GM21717 (cell line): ENCODE results near the gene IKZF1.

ENCODE experiments used
- ATAC-seq: cut with Tn5 transposase; IDR thresholded peaks from one replicate; pipeline ENCODE4 v1.9.1; 2021; ENCODE audit warnings: mild to moderate bottlenecking, moderate library complexity; ENCODE audit not compliant: unreplicated experiment

IKZF1 gene

DNA sequence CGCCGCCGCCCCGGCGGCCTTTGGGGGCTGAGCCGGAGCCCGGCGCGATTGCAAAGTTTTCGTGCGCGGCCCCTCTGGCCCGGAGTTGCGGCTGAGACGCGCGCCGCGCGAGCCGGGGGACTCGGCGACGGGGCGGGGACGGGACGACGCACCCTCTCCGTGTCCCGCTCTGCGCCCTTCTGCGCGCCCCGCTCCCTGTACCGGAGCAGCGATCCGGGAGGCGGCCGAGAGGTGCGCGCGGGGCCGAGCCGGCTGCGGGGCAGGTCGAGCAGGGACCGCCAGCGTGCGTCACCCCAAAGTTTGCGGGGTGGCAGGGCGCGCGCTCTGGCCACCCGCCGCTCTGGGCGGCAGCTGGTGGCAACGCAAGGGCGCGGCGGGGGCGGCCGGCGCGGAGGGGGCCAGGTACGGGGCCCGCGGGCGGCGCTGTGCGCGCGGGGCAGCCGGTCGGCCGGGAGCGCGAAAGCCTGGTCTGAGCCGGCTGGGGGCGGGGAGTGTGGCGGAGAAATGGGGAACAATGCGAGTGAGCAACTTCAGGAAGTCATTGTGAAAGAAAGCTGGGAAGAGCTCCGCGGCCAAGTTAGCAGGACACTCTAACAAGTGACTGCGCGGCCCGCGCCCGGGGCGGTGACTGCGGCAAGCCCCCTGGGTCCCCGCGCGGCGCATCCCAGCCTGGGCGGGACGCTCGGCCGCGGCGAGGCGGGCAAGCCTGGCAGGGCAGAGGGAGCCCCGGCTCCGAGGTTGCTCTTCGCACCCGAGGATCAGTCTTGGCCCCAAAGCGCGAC lies at the start of gene IKZF1:
Gene IKZF1 (plus strand): TSS at position 588 of the 782 bp plus-strand sequence. CDS start 14,346 bp downstream, outside the sequence.
- ATAC-seq, result peak; percentile 32

DNA sequence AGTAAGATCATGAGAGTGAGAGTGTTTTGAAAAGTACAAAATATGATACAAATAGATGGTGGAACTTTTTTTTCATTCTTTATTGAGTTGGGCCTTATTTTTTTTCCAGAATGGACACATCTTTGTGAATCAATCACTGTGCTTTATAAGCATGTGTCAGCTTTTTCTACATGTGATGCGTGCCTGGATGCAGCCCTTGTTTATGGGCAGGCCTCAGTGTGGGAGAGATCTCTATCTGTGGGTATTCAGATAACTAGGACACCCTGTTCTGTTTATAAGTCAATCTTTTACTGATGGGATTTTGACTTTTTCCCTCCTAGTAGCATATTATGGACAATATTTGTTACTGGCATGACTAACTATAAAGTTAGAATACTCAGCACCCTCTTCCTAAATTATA lies 42.9 kb upstream of the IKZF1 start:
- no peak for ATAC-seq

DNA sequence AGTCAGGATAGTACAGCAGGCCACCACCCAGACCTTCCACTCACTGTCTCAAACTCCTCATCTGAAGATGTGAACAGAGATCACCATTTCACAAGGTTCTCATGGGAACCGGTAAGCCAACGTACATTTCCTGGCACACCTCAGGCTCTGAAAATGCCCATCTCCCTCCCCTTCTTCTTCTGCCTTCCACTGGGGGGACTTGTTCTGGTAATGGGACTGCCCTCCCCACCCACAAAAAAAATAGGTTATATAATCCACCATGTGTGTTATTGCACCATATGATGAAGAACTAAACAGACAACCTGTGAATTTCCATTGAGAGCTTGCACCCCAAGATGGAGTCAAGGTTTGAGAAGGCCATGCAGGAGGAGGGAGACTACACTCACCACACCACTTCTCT lies 42.1 kb upstream of the IKZF1 start:
- peak; percentile 7 for ATAC-seq

DNA sequence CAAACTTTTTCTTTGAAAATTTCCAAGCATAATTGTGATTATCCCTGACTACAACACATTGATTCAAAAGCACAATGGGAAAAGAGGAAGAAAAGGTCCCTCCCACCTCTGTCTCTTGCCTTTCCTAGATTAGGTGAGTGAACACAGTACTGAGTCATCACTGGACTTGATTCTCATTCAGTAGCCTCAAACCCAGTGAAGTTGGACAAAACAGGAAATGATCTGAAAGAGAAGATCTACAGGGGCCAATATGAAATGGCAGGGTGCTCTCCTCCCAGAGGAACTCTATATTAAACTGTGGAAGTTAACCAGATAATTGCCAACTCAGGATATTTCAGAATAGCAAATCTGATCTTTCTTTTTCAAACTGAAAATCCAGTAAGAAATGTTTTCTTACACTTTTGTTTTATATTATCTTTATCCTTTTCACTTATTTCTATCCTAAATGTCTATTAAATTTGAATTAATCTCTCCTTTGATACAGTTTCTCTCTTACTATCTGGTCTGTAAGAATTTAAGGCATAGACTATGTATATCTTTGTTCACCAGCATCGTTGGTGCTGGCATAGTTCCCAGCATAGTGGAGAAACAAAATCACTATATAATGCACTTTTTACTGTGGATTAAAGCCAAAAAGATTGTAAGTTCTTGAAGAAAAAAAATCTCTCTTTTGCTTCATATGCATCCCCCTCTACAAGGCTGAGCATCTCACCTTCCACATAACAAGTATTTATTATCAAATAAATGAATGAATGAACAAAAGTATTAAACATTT lies 41.4 kb upstream of the IKZF1 start:
- peak; percentile 49 for ATAC-seq

DNA sequence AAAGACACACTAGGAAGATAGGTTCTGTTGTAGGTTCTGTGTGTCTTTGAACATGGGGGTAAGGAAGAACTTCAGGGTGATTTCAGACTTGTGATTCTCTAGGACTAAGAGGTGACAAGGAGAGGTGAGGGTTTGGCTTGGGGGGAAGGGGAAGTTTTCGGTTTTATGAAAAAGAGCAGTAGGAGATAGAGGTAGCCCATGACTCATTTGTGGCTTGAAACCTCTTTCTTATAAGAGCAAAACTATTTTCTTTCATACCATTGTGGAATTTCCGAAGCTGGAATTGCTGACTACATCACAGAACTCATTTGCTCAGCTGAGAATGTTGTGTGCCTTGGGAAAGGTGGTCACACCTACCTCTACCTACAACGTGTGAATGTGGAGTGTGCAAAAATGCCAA lies 39.6 kb upstream of the IKZF1 start:
- ATAC-seq, result peak; percentile 31

DNA sequence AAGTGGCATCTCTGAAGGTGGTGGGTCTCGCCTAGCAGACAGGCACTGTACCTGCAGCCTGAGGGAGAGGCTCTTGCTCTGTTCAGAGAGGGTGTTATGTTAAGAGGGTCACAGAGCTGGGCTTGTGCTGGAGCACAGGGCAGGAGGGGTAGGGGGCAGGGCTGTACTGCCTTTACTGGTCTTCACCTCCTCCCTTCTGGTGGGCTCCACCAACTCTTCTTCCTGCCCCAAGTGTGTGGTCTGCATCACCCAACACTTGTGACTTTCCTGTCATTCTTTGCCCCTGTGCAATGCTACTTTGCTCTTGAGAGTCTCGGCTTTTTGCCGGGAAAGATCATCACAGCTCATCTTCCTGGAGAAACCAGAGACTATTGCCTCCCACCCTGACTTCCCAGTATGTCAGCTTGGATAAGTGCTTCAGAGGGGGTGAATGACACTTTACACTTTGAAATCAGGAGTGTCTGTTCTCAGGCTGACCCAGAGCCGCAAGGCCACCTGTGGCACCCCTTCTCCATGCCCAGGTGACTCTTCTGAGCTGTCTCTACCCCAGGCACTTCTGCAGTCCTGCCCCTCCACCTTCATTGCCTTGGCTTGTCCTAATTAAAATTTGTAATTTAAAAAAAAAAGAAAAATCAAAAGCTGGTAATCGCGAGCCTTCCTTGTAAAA lies 38.4 kb upstream of the IKZF1 start:
- no peak for ATAC-seq

DNA sequence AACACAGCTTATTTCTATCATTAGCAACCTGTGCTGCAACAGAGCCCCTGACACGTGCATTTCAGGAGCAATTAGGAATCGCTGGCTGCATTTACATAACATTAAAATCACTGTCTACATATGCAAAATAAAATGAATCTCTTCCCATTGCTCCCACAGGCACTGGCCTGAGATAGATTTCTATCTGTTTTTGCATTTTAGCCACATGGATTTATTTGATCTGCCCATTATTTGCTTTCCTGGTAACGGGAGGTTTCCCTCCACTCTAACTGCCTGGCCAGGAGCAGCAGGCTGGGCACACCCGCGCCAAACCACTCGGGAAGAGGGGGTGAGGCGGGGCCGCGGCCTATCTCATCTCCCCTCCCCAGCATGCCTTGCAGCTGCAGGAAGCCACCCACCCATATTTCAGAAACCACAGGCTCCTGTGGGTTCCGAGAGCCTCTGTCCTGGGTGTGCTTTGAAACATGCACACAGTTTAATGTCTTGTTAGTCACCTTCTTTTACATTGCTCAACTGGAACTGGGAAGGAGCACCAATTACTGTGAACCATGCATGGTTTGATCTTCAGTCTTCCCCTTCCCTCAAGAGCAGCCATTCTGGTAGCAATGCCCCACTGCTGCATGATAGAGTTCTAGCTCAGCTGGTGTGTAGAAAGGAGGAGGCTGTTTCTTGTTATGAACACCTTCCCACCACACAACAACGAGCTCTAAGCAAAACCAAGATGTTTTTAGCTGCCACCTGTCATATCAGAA lies 37.7 kb upstream of the IKZF1 start:
- ATAC-seq, result peak; percentile 52

DNA sequence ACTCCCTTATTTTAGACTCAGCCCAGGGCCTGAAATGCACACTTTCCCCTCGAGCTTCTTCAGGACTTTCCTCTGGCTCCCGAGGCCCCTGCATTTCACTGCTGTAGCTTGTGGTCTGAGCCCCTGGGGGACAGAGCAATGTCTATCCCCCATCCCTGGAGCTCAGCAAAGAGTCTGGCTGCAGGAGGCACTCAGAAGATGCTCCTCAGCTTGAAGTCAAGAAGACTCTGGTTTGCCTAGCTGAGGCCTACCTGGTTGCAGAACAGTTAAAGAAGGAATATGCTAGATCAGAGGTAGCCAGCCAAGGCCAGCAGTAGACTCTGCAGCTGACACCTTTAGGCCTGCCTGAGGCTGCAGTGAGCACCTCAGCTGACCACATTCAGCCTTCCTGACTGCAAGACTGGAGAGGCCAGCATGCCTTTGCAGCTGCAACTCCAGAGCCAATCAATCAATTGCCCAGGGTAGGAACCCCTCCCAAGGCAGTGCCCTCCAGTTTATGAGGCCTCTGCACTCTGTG lies 36.9 kb upstream of the IKZF1 start:
- ATAC-seq, result no peak

DNA sequence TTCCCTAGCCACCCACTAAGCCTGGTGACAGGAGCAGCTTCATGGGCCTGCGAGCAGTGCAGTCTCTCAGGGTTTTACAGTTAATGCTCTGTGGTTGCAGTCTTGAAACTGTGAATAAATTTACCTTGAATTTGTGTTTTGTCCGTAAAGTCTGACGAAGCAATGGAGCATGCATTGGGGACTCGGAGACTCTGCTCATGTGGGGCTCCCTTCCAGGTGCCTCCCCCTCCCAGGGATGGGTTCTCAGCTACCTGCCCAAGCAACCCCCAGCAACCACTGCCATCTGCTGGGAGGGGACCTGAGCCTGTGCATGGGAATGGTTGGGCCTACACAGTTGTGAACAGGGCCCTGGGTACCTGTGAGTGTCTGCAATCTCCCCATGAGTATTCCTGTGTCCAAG lies 36.3 kb upstream of the IKZF1 start:
- ATAC-seq, result peak; percentile 22

DNA sequence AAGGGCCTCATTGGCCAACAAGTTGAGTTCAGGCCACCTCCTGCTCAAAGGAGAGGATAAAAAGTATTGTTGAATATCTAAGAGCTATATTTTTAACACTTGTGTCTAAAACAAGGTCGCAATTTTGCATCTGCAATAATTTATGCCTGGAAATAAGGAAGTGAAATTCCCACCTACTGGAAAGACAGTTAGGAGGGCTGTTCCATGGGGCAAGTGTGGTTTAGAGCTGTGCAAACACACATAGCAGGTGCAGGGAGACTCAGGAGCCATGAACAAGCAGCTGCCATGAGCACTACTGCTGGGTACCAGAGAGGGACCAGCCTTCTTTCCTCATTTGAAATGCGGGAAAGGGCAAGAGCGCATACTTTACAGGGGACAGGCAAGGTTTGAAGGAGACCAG lies 35.5 kb upstream of the IKZF1 start:
- no peak for ATAC-seq

DNA sequence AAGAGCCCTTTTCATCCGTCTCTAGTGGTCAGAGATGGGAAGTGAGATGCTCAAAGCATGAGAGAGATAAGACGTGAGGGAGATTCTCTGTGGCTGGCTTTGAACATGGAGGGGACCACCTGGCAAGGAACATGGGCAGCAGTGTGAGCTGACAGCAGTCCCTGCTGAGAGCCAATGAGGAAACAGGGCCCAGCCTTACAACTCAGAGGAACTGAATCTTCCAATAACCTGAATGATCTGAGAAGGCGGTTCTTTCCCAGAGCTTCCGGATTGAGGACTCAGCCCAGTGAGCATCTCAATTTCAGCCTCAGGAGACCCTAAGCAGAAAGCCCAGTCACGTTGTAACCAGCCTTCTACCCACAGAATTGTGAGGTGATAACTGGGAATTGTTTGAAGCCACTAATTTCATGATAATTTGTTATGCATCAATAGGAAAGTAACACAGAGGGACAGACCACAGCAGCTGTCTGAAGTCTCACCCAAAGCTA lies 33.9 kb upstream of the IKZF1 start:
- peak; percentile 38 for ATAC-seq

DNA sequence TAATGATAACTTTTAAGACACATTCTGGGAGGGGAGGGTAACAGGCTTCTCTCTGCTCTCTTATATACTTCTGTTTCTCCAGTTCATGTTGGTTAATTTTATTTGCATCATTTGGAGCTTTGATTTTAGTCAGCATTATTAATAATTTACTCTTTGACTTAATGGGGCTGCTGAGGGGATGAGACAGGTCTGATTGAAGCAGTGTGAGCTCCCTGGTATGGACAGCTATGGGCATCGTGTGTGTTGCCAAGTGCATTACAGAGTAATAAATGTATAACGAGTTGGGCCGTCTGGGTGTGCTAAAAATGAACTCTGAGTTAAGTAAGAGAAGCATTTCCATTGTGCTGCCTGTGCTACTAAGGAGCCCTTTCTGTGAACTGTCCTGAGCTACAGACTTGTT lies 31.7 kb upstream of the IKZF1 start:
- no peak for ATAC-seq

DNA sequence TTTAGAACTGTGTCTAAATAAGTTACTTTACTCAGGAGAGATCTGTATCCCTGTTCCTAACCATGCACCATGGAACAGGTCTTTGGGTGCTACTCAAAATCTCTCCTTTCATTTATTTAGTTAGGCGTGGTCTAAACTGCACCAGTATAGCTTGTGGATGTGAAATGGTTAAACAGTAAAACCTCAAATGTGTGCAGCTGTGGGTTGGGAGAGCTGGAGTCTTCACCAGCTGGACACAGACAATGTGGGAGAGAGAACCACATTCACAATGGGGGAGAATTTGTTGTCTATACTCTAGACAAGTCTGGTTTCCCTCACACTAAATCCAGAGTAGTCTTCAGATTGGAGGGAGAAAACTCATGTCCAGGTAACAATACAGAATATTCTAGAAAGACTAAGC lies 31.2 kb upstream of the IKZF1 start:
- ATAC-seq, result no peak

DNA sequence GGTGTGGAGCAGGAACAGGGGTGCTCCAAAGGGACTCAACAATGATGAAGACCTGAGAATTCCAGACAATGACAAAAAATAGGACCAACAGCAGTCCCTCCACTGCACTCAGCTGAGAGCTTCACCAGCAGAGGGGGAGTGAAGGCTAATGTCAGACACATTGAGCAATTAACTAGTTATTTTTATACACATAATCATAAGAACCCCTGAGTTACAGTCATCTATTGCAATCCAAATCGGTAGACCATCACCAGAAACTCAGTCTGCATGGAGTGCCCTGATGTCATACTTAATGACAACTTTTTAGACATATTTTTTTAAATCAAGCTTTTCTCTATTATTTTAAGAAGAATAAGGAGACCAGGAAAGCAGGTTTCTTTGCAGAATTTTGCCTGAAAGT lies 30.6 kb upstream of the IKZF1 start:
- no peak for ATAC-seq

DNA sequence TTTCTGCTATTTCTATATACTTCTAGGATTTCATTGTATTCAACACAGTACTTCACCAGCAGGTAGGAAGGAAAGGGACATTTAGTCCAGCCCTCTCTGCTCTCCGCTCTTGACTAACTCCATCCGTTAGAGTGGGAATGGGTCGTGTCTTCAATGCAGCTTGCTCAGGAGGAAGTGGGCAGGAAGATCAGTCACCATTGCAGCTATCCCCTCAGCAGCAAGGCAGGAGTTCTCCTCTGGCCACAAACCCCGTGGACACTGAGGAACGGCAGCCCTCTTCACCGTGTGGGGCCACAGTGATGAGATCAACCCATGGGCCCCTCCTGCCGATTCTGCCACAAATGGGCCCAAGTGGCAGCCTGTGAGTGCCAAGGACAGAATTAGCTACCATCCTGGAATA lies 30.2 kb upstream of the IKZF1 start:
- ATAC-seq, result no peak

DNA sequence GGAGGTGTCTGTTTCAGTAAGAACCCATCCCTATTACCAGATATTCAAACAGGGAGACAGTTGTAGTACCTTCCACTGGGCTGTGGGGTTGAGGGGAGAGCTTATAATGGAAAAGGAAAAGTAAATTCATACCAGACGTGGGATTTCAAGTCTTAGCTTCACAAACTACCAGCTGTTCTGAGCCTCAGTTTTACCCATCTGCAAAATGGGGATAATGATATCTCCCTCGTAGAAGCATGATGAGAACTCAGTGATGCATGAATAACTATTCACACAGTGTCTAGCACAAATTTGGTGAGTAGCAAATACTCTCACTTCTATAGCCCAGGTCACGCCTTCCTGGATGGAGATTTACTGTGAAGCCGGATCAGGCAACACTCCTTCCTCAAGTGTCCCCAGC lies 29.1 kb upstream of the IKZF1 start:
- no peak for ATAC-seq

DNA sequence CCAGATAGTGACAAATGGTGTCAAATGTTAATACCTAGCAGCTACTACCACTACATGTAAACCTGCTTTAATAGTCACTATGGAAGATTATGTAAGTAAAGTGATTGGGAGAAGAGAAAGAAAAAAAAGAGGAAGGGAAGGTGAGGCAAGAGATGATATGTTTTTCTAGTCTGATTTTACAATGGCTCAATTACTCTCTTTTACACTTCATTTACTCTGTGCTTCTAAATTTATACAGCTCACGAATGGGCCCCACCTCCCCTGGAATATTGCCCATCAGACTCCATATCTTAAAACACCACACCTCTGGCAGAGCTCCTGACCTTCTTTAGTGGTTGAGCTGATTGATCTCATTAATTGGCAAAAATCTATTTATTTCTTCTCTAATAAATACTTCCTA lies 28.0 kb upstream of the IKZF1 start:
- ATAC-seq, result no peak

DNA sequence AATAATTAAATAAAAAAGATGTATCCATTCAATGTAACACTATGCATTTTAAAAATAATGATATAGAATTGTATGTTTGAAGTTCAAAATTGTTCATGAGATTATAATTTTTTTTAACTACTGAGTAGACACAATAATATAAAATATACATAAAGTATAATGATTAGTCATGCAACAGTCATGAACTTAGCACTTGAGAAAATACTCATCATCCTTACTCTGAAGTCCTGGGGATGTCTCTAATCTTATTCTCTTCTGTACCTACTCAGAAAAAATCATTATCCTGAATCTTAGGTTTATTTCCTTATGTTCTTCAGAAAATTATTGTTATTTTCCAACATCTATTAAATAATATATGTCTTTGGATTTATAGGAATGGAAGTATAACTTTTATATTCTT lies 26.4 kb upstream of the IKZF1 start:
- ATAC-seq, result no peak

DNA sequence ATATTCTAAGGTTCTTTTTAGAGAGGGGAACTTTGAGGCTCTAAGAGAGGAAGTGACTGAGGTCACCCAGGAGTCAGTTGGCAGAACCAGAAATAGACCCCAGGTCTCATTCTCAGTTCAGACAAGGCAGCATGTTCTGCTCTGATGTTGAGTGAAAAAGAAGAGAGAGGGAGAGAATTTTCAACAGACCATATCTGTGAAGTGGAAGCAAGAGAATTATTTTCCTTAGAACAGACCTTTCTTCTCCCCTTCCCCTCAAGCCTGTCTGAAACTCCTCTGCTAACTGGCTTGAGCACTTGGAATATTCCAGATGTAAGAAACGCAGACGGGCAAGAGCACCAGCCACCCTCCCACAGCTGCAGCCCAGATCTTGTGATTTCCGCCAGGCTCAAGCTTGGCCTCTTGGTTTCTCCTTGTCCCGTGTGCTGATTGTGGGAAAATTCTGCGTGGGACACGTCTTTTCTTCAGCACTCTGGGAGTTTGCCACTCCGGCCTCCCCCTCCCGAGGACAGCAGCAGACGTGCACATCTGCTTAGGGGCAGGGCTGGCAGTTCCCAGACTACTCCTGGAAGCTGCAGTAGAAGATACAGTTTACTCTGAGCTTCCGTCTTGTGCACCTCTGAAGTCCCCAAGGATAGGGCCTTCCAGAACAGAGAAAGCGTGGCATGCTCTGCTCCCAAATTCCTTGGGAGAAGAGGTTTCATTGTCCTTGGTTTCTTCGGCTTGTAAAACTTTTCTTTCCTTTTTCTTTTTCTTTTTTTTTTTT lies 22.7 kb upstream of the IKZF1 start:
- ATAC-seq, result peak; percentile 91
